IMR-90 (cell line): ENCODE measurements around the gene ASXL1.

Experiments used
- BHLHE40 ChIP-seq: fragments of 150-350 bp; IDR thresholded peaks from 2 replicates; pipeline ENCODE4 v1.6.1; 2016; ENCODE audit warnings: mild to moderate bottlenecking, low read depth, low read length
- CEBPB ChIP-seq: IDR thresholded peaks from 2 replicates; pipeline ENCODE4 v1.6.1; 2012; ENCODE audit warnings: low read depth, low read length, improper control_type of control experiment
- FOS ChIP-seq: fragments of 150-350 bp; IDR thresholded peaks from 2 replicates; pipeline ENCODE4 v1.6.1; 2016; ENCODE audit warnings: low read depth, low read length
- MAFK ChIP-seq: IDR thresholded peaks from 2 replicates; pipeline ENCODE4 v1.6.1; 2012; ENCODE audit warnings: low read depth, low read length, improper control_type of control experiment
- MXI1 ChIP-seq: IDR thresholded peaks from 2 replicates; pipeline ENCODE4 v1.6.1; 2012; ENCODE audit warnings: low read depth, mild to moderate bottlenecking, low read length, moderate library complexity, borderline replicate concordance
- NFE2L2 ChIP-seq: fragments of 150-350 bp; IDR thresholded peaks from 2 replicates; pipeline ENCODE4 v1.6.1; 2016; ENCODE audit warnings: low read depth, mild to moderate bottlenecking, low read length
- POLR2A ChIP-seq: IDR thresholded peaks from 2 replicates; pipeline ENCODE4 v1.6.1; 2012; ENCODE audit warnings: mild to moderate bottlenecking, low read depth, low read length
- RAD21 ChIP-seq: IDR thresholded peaks from 2 replicates; pipeline ENCODE4 v1.6.1; 2012; ENCODE audit warnings: low read length, improper control_type of control experiment
- RCOR1 ChIP-seq: IDR thresholded peaks from 2 replicates; pipeline ENCODE4 v1.6.1; 2012; ENCODE audit warnings: mild to moderate bottlenecking, low read length, improper control_type of control experiment; ENCODE audit not compliant: insufficient replicate concordance
- RFX5 ChIP-seq: IDR thresholded peaks from 2 replicates; pipeline ENCODE4 v1.8.0; 2012; ENCODE audit warnings: low read depth, mild to moderate bottlenecking, low read length, moderate library complexity
- SMC3 ChIP-seq: fragments of 150-350 bp; IDR thresholded peaks from 2 replicates; pipeline ENCODE4 v1.6.1; 2016; ENCODE audit warnings: low read depth, mild to moderate bottlenecking, antibody characterized with exemption, low read length, moderate library complexity
- TF ChIP-seq, protein P1 (sequence below): conservative IDR thresholded peaks from 2 replicates; pipeline ENCODE4 v1.5.1; 2012; ENCODE audit warnings: mild to moderate bottlenecking, low read depth, low read length, improper control_type of control experiment
- TF ChIP-seq, protein P2 (sequence below): fragments of 150-350 bp; IDR thresholded peaks from 2 replicates; pipeline ENCODE4 v1.6.1; 2017; ENCODE audit warnings: mild to moderate bottlenecking, antibody characterized with exemption, low read length, low read depth
- TF ChIP-seq, protein P3 (sequence below): fragments of 150-350 bp; IDR thresholded peaks from 2 replicates; pipeline ENCODE4 v1.6.1; 2016; ENCODE audit warnings: low read depth, mild to moderate bottlenecking, low read length, moderate library complexity, borderline replicate concordance

DNA sequence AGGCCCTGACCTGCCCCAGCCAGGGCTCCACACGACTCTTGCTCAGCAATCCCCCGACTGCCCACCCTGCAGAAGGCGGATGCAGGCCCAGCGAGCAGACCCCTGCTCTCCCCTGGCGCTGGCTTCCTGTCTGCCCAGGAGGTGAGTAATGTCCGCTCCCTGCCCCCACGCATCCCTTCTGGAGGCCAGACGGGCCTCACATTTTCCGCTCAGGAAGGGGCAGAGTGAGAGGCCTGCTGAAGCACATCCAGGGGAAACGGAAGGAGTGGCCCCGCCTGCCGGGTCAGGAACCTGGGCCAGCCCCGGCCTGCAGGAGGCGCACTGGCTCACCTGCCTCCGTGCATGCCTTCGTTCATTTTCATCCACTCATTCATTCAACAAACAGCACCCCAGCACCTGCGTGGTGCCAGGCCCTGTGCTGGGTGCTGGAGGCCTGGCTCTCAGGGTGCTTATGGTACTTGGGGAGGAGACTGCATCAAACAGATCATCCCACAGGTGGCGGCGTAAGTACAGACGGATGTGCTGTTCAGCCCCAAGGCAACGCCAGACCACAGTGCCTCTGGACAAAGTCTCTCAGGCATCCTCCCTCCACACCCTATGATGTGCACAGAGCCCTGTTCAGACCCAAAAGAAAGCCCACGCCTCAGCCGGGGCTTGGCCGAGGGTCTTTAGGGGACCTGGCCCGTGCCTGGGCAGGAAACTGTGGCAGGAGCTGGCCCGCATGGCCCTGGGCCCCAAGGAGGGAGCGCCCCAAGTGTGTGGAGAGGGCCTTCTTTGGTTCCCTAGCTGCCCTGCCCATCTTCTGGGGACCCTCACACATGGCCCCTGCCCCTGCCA, 112.1 kb downstream of the ASXL1 start:
- TF ChIP-seq, protein P1, sequence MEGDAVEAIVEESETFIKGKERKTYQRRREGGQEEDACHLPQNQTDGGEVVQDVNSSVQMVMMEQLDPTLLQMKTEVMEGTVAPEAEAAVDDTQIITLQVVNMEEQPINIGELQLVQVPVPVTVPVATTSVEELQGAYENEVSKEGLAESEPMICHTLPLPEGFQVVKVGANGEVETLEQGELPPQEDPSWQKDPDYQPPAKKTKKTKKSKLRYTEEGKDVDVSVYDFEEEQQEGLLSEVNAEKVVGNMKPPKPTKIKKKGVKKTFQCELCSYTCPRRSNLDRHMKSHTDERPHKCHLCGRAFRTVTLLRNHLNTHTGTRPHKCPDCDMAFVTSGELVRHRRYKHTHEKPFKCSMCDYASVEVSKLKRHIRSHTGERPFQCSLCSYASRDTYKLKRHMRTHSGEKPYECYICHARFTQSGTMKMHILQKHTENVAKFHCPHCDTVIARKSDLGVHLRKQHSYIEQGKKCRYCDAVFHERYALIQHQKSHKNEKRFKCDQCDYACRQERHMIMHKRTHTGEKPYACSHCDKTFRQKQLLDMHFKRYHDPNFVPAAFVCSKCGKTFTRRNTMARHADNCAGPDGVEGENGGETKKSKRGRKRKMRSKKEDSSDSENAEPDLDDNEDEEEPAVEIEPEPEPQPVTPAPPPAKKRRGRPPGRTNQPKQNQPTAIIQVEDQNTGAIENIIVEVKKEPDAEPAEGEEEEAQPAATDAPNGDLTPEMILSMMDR, result peak; percentile 36
- TF ChIP-seq, protein P2, sequence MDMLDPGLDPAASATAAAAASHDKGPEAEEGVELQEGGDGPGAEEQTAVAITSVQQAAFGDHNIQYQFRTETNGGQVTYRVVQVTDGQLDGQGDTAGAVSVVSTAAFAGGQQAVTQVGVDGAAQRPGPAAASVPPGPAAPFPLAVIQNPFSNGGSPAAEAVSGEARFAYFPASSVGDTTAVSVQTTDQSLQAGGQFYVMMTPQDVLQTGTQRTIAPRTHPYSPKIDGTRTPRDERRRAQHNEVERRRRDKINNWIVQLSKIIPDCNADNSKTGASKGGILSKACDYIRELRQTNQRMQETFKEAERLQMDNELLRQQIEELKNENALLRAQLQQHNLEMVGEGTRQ, result no peak
- TF ChIP-seq BHLHE40 (no peak), POLR2A (no peak), FOS (peak; percentile 22; the same call in 1 of the 2 replicates), MXI1 (no peak), RCOR1 (no peak), SMC3 (peak; percentile 15; the same call in 1 of the 2 replicates), CEBPB (no peak), RFX5 (no peak), RAD21 (peak; percentile 29), MAFK (no peak), NFE2L2 (no peak)
- TF ChIP-seq, protein P3, sequence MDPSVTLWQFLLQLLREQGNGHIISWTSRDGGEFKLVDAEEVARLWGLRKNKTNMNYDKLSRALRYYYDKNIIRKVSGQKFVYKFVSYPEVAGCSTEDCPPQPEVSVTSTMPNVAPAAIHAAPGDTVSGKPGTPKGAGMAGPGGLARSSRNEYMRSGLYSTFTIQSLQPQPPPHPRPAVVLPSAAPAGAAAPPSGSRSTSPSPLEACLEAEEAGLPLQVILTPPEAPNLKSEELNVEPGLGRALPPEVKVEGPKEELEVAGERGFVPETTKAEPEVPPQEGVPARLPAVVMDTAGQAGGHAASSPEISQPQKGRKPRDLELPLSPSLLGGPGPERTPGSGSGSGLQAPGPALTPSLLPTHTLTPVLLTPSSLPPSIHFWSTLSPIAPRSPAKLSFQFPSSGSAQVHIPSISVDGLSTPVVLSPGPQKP, result no peak
